ENCODE measurements around the gene MSANTD3.
"Not testable (repeated sequence)": the region's sequence is repeated elsewhere in the genome, so short reads cannot be mapped to it uniquely, and the experiment has no call there.

The MSANTD3 gene

DNA sequence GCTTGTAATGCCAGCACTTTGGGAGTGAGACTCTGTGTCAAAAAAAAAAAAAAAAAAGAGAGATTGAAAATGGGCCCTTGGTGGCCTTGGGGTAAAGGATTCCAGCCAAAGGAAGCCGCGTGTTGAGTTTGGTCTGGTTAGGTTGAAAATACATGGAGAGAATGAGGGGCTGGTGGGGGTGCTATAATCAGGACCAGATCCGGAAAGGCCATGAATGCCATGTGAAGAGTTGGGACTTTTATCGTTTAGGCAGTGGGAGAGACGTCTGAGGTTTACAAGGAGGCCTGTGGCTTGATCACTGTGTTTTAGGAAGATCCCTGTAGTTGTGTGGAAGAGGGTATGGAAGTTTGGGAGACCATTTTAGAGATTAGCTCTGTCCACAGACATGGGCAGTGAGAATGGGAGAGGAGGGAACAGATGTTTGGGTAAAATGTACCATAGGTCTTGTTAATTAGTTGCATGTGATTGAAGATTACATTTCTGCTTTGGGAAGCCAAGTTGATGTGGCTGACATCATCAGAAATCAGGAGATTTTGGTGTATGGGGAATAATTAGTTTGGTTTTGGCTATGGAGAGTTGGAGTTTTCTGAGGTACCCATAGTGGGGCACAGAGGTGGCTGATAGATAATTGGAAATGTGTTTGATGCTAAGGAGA lies 3.5 kb downstream of the MSANTD3 start:
- DNase-seq = no peak

DNA sequence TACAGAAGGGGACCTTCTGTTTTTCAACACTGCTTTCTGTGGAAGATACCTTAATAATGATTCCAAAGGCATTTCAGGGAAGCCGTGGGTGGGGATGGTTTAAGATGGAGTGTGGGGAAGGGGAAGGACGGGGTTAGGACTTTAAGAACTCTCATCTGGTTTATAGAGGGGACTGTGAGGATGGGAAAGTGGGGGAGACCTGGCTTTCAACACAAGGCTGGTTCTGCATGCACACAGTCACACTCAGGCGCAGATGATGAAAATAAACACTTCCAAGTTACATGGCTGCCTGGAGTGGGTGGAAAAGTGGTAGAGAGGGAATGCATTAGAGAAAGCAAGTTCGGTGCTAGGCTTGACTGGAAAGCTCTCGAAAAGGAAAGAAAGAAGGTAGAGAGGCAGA lies 4.9 kb downstream of the MSANTD3 start:
- no peak for DNase-seq

- DNase-seq = no peak
Measured at GRCh38 chr9:100432736-100433135, 5.8 kb downstream of the MSANTD3 start.

GRCh38 chr9:100436571-100436970 lies 9.6 kb downstream of the MSANTD3 start:
- DNase-seq = no peak

DNA sequence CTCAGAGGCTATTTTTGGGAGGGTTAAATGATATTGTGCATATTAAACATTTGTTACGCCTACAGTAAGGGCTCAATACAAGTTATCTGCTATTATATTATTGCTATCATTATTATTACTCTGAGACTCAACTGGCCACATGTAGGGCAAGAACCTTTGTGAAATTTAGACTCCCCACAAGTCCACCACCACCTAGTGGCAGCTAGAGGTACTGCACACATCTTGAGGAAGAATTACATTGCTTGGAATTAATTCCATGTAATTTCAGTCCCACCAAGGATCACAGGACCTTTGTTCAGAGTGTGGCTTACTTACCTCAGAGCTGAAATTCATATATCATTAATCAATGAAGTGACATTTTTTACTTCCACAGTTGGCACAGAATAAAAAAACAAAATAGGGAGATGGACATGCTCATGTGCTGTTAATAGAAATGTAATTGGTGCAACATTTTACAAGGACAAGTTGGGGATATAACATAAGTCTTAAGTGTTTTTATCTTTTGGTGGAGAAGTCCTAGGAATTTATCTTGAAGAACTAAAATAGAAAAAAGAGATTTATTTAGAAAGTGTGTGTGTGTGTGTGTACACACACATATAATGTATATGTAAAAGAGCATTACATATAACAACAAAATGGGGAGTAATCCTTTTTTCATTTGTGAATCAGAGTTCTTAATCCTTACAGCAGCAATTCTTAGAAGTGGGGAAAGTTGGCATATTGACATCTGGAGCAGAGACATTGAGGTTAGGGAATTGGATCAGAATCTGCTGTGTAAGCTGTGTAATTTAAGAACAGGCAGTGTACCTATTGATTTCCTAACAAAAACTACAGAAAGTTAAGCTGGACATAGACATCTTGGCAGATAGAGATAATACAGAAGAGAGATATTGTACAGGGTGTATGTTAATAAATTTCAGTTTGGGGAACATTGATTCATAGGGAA lies 11.2 kb downstream of the MSANTD3 start:
- peak; percentile 79 for DNase-seq

GRCh38 chr9:100440071-100440470 lies 13.1 kb downstream of the MSANTD3 start:
- no peak for DNase-seq

GRCh38 chr9:100440487-100440886 lies 13.5 kb downstream of the MSANTD3 start:
- not testable (repeated sequence) for DNase-seq

GRCh38 chr9:100441911-100442361 lies 15.0 kb downstream of the MSANTD3 start:
- no peak for DNase-seq

- no peak for DNase-seq
Measured at GRCh38 chr9:100443781-100444768, 17.1 kb downstream of the MSANTD3 start.

DNA sequence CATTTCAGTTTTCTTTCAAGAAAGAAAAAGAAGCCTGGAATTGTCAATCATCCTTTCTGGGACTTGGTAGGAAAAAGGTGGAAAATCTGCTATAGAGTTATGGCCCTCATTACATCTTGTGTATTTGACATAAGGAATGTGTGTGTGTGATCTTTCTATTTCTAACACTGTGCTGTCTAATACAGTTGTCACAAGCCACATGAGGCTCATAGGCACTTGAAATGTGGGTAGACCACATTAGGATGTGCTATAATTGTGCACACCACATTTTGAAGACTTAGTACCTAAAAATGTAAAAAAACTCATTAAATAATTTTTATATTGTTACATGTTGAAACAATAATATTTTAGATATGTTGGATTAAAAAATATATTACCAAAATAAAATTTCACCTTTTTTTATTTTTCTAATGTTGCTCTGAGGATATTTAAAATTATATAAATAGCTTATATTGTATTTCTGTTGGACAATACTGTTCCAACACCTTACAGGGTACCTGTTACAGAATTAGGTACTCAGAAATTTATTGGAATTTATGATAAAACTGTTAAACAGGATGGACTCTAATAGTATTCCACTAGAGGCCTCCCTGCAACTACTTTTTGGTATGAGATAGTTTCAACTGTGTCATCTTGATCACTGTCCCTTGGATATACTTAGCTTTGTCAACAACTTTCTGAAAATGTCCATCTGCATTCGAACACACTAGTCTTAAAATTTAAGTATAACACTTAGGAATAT lies 18.4 kb downstream of the MSANTD3 start:
- no peak for DNase-seq

- no peak for DNase-seq
Measured at GRCh38 chr9:100445903-100446549, 19.1 kb downstream of the MSANTD3 start.

DNA sequence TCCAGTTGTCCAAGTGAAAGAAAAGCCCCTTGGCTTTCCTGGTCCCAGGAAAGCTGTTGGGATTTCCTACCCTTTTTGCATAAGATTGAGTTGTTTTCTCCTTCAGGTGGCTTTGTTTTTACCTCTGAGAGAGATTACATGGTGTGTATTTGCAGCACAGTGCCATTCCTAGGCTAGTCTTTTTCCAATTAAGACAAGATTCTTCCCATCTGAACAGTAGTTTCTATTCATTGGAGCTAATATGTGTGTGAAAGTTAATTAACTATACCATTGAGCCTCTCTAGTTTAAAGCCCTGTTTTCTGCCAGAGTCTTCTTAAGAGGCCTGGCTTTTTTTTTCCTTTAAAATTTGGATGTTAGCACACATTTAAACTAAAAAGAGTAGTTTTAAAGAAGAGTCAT lies 20.1 kb downstream of the MSANTD3 start:
- no peak for DNase-seq

DNA sequence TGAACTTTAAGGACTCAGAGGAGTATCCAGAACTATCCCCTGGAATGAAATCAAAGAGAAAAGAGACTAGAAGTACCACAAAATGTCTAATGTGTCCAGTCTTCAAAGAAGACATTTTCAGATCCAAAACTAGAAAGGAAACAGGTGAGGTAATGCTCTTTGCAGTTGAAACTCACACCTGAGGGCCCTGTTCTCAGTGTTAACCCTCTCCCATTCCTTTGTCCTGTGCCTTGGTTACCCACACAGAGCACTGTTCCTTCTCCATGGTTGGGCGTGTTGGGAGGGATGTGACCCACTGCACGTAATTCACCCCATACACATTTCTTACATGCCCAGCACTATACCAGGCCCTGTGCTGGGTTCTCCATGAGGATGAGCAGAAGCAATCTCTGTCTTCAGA lies 21.3 kb downstream of the MSANTD3 start:
- DNase-seq = no peak

DNA sequence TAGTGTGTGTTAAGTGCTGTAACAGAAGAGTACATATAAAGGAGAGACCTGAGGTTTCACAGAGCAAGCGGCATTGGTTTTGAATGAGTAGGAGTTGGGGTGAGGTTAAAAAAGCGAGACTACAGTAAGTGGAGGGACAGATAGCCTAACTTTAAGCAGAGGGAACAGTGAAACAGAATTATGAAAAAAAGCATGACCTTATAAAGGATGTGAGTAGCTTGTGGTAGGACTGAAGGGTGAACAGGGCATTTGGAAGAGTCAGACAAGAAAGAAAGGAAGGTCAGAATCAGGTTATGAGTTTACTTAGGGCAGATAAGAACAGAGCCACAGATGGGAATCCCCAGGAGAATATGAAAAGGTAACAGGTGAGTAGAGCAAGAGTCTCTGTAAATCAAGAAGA lies 22.5 kb downstream of the MSANTD3 start:
- no peak for DNase-seq

- no peak for DNase-seq
Measured at GRCh38 chr9:100452894-100453293, 26.0 kb downstream of the MSANTD3 start.

GRCh38 chr9:100455470-100455869 lies 28.5 kb downstream of the MSANTD3 start:
- peak; percentile 2 for DNase-seq

- no peak for DNase-seq
Measured at GRCh38 chr9:100457517-100457916, 30.6 kb downstream of the MSANTD3 start.

DNA sequence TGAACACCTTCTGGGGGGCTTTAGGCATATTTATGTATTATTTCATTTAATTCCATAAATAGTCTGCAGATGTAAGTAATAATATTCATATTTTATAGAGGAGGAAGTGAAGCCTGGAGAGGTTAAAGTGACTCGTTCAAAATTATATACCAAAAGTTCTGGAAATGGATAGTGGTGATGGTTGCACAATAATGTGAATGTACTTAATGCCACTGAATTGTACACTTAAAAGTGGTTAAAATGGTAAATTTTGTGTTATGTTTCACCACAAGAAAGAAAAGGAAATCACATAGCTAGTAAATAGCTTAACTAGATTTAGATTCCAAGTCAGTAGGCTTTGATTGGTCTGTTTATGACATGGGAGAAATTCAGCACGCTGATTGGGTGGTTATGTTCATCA lies 33.0 kb downstream of the MSANTD3 start:
- no peak for DNase-seq

GRCh38 chr9:100465274-100465673 lies 38.3 kb downstream of the MSANTD3 start:
- no peak for DNase-seq

DNA sequence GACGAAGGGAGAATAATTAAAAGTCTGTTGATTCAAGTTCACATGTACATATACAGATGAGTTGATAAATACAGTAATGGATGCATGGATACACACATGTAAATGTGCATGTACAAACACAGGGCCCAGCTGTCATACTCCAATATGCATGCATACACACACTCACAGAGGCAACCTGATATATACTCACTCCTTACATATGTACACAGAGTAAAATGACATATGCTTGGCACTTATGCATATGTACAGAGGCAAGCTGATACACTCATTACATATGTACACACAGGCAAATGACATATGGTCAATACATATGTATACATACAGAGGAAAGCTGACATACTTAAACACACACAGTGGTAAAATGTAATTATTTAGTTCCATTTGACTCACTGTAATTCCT lies 38.8 kb downstream of the MSANTD3 start:
- peak; percentile 4 for DNase-seq

DNA sequence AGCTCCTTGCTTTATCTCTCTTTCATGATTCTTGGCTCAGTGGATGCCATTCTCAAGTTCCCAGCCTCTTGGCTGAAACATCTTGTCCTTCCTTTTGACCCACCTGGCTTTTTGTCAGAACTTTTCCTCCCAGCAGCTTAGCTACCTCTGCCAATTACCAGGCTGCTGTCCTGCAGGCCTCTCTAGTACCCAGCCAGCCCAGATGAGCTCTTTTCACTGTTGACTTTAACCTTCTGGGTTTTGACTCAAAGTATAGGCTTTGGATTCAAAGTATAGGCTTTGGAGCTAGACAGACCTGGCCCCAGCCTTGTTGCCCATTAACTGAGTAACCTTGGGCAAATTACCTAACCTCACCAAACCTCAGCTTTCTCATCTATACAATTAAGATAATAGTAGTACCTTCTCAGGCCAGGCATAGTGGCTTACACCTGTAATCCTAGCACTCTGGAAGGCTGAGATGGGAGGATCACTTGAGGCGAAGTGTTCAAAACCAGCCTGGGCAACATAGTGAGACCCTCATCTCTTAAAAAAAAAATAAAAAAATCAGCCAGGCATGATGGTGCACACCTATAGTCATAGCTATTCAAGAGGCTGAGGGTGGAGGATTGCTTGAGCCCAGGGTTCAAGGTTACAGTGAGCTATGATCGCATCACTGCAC lies 39.4 kb downstream of the MSANTD3 start:
- DNase-seq = no peak

Data from DMS53 (cell line).